H1 (cell line): ENCODE results near the gene AHDC1. TPM values are rescaled to one million over a fixed set of nuclear protein-coding genes. Genes with fewer than 3 reads are reported as not detected.

Experiments
- CHD2 ChIP-seq: IDR thresholded peaks from 2 replicates; pipeline ENCODE4 v1.6.1; 2012; ENCODE audit warnings: low read length, improper control_type of control experiment
- CHD7 ChIP-seq: fragments of 300-600 bp; sonication (generic); IDR thresholded peaks from 2 replicates; pipeline ENCODE4 v1.7.1; 2012; ENCODE audit warnings: low read length, moderate library complexity, mild to moderate bottlenecking, inconsistent platforms; ENCODE audit not compliant: insufficient replicate concordance
- KDM4A ChIP-seq: IDR thresholded peaks from one replicate; pipeline ENCODE4 v1.7.1; 2012; ENCODE audit warnings: low read depth, mild to moderate bottlenecking, moderate library complexity, low read length, inconsistent platforms; ENCODE audit not compliant: severe bottlenecking
- NANOG ChIP-seq: IDR thresholded peaks from 2 replicates; pipeline ENCODE4 v1.6.1; 2011; ENCODE audit warnings: low read length, low read depth, mild to moderate bottlenecking, inconsistent platforms; ENCODE audit not compliant: insufficient read depth, poor library complexity, severe bottlenecking
- NRF1 ChIP-seq: IDR thresholded peaks from 2 replicates; pipeline ENCODE4 v1.6.1; 2011; ENCODE audit warnings: mild to moderate bottlenecking, low read depth, low read length, improper control_type of control experiment
- POLR2AphosphoS5 ChIP-seq: IDR thresholded peaks from 2 replicates; pipeline ENCODE4 v1.6.1; 2011; ENCODE audit warnings: low read depth, low read length
- RXRA ChIP-seq: IDR thresholded peaks from 2 replicates; pipeline ENCODE4 v1.6.1; 2011; ENCODE audit warnings: low read depth, mild to moderate bottlenecking, low read length, moderate library complexity; ENCODE audit not compliant: insufficient read depth
- TAF7 ChIP-seq: optimal IDR thresholded peaks from 2 replicates; pipeline ENCODE3; 2011; ENCODE audit warnings: low read depth, mild to moderate bottlenecking, inconsistent platforms, low read length, moderate library complexity, borderline replicate concordance
- TBP ChIP-seq: IDR thresholded peaks from 2 replicates; pipeline ENCODE4 v1.6.1; 2011; ENCODE audit warnings: low read depth, low read length, improper control_type of control experiment
- polyA plus RNA-seq, 7 experiments: library from polyadenylated mRNA; depleted of rRNA in 3 of 7; stranded (reverse) in 5 of 7; unstranded in 2 of 7; fragments of >200 nt in 5 of 7; fragments of 200-250 nt in 2 of 7; gene quantifications; 1 replicate in 5 of 7; 2 replicates in 1 of 7; 4 replicates in 1 of 7; pipeline versions ENCODE4 v1.2.1 to v1.2.3, GENCODE V29; 2011 to 2013; ENCODE audit warnings: missing spikeins in 2 of 7, mixed read lengths in 2 of 7
- total RNA-seq: library from RNA; stranded (reverse); fragmentation: NEBNext Ultra II Directional; extraction: Animal tissue kit (Norgen Biotek cat#: 25700); gene quantifications from 2 replicates; pipeline ENCODE4 v1.2.1, GENCODE V29; 2021

AHDC1 gene
- total and polyA plus RNA-seq, 2 of the 8 experiments (the other 6 are each of a cell fraction or from before 2014, with no cell fraction given): 4.4 to 35.1 TPM

GRCh38 chr1:27589441-27589840 lies 14.5 kb downstream of the AHDC1 start (continued):
- TF ChIP-seq CHD7: no peak
- no peak for TF ChIP-seq NRF1
- TF ChIP-seq RXRA: no peak
- TF ChIP-seq CHD2: no peak
- TF ChIP-seq POLR2AphosphoS5: no peak
- no peak for TF ChIP-seq NANOG
- no peak for TF ChIP-seq KDM4A
- TF ChIP-seq TBP: no peak
- TF ChIP-seq TAF7: no peak
